MM.1S (cell line): Measurements from ENCODE around the gene APH1B.

Source experiments
- CTCF ChIP-seq: fragments of 300-600 bp; sonication (generic); IDR thresholded peaks from 2 replicates; pipeline ENCODE4 v1.5.1; 2016; ENCODE audit warnings: antibody characterized with exemption, low read length, mixed read lengths
- EZH2 ChIP-seq: fragments of 300-600 bp; sonication (generic); optimal IDR thresholded peaks from 2 replicates; pipeline ENCODE3; 2017; ENCODE audit warnings: low read depth, mild to moderate bottlenecking, antibody characterized with exemption, low read length, mixed read lengths
- EZH2phosphoT487 ChIP-seq: fragments of 300-600 bp; sonication (generic); IDR thresholded peaks from 2 replicates; pipeline ENCODE4 v1.6.1; 2018; ENCODE audit warnings: antibody characterized with exemption, low read length

- TF ChIP-seq EZH2 (no peak), CTCF (no peak), EZH2phosphoT487 (no peak)
Measured at GRCh38 chr15:63288342-63288741, 10.9 kb downstream of the APH1B start.
